WTC11 (cell line): ENCODE results near the gene TNK1. TPM values are rescaled to one million over a fixed set of nuclear protein-coding genes. Genes with fewer than 3 reads are reported as not detected.

ENCODE experiments used
- ATAC-seq: fragments of 200-7000 bp; cut with Tn5 transposase; 2 replicates; pipeline ENCODE4 v1.10.0; 2021; ENCODE audit warnings: mild to moderate bottlenecking, moderate library complexity
- CTCF ChIA-PET: fragments of 300-600 bp; sonication (Branson Sonifier 250); formaldehyde crosslinking; loops from one replicate; lab custom pipeline; 2021; ENCODE audit warnings: antibody characterized with exemption; lab: Charles Lee
- POLR2A ChIA-PET: fragments of 350-600 bp; sonication (Branson Sonifier 250); formaldehyde crosslinking; loops from one replicate; lab custom pipeline; 2021; ENCODE audit warnings: antibody characterized with exemption; lab: Charles Lee
- DNase-seq: peaks from one replicate; pipeline ENCODE4 v3.0.0; 2021; ENCODE audit warnings: low spot score
- H3K27ac Mint-ChIP-seq: 2 replicates; pipeline ENCODE4 v1.8.0; 2021; ENCODE audit warnings: mixed read lengths
- H3K27me3 Mint-ChIP-seq: 2 replicates; pipeline ENCODE4 v1.8.0; 2021; ENCODE audit warnings: low read depth, mild to moderate bottlenecking, moderate library complexity, mixed read lengths
- H3K36me3 Mint-ChIP-seq: 2 replicates; pipeline ENCODE4 v1.8.0; 2021; ENCODE audit warnings: mixed read lengths
- H3K4me1 Mint-ChIP-seq: 2 replicates; pipeline ENCODE4 v1.8.0; 2022; ENCODE audit warnings: mixed read lengths
- H3K4me3 Mint-ChIP-seq: 2 replicates; pipeline ENCODE4 v1.8.0; 2021; ENCODE audit warnings: mild to moderate bottlenecking, moderate library complexity, mixed read lengths
- H3K9me3 Mint-ChIP-seq: 2 replicates; pipeline ENCODE4 v1.8.0; 2021; ENCODE audit warnings: mixed read lengths
- AR ChIP-seq: fragments of 250-450 bp; sonication (Bioruptor Pico); IDR thresholded peaks from 2 replicates; pipeline ENCODE4 v1.9.0; 2021; ENCODE audit warnings: mild to moderate bottlenecking
- ARID4B ChIP-seq: sonication (generic); formaldehyde crosslinking; IDR thresholded peaks from 2 replicates; pipeline ENCODE4 v1.8.0; 2023; ENCODE audit warnings: missing genetic modification reagents, mild to moderate bottlenecking, borderline replicate concordance
- ATF3 ChIP-seq: sonication (generic); formaldehyde crosslinking; conservative IDR thresholded peaks from 2 replicates; pipeline ENCODE4 v1.8.1; 2022; ENCODE audit warnings: mild to moderate bottlenecking, missing genetic modification reagents
- CREM ChIP-seq: sonication (generic); formaldehyde crosslinking; IDR thresholded peaks from 2 replicates; pipeline ENCODE4 v1.8.1; 2022; ENCODE audit warnings: mild to moderate bottlenecking, missing genetic modification reagents, moderate library complexity
- E2F5 ChIP-seq: sonication (generic); formaldehyde crosslinking; IDR thresholded peaks from 2 replicates; pipeline ENCODE4 v1.8.1; 2022; ENCODE audit warnings: mild to moderate bottlenecking, moderate library complexity, missing genetic modification reagents
- FOXP1 ChIP-seq: sonication (generic); formaldehyde crosslinking; IDR thresholded peaks from 2 replicates; pipeline ENCODE4 v1.8.0; 2022; ENCODE audit warnings: missing genetic modification reagents, mild to moderate bottlenecking, moderate library complexity, borderline replicate concordance
- MAX ChIP-seq: sonication (generic); formaldehyde crosslinking; IDR thresholded peaks from 2 replicates; pipeline ENCODE4 v1.8.0; 2022; ENCODE audit warnings: mild to moderate bottlenecking, missing genetic modification reagents
- OVOL2 ChIP-seq: fragments of 250-450 bp; sonication (Bioruptor Pico); IDR thresholded peaks from 2 replicates; pipeline ENCODE4 v1.9.0; 2021; ENCODE audit warnings: mild to moderate bottlenecking, borderline replicate concordance
- ZNF138 ChIP-seq: sonication (generic); formaldehyde crosslinking; conservative IDR thresholded peaks from 2 replicates; pipeline ENCODE4 v1.8.1; 2022; ENCODE audit warnings: mild to moderate bottlenecking, moderate library complexity, missing genetic modification reagents
- ZNF532 ChIP-seq: fragments of 250-450 bp; sonication (Bioruptor Pico); IDR thresholded peaks from 2 replicates; pipeline ENCODE4 v1.9.0; 2021; ENCODE audit warnings: mild to moderate bottlenecking, borderline replicate concordance
- total RNA-seq: library from RNA; stranded (reverse); gene quantifications from 3 replicates; pipeline ENCODE4 v1.2.3, GENCODE V29; 2021

The TNK1 gene
- total RNA-seq, 1 experiment from 2014 or later, result 9.3 TPM

GRCh38 chr17:7393613-7394451, 12.9 kb downstream of the TNK1 start:
- POLR2A ChIA-PET, result interaction anchor here (0.8 to 2.1 kb wide), 6 partner anchors 10 to 43 kb away, joined by 3 to 10 read pairs (median 4); partner anchors contain the start of genes TMEM102 and TMEM256
- Mint-ChIP-seq H3K27ac (no peak overlapping the region), H3K4me1 (peaks cover 11% of the 10 kb centered on the region), H3K9me3 (no peaks in the 10 kb centered on the region), H3K36me3 (peaks cover 20% of the 10 kb centered on the region), H3K4me3 (peak overlapping the region; percentile 90), H3K27me3 (no peaks in the 10 kb centered on the region; the same call in 1 of the 2 replicates)
- peak; percentile 73 for DNase-seq
- peak; percentile 51 for ATAC-seq
- CTCF ChIA-PET, result interaction anchor here (0.6 to 4.1 kb wide), 35 partner anchors 9 to 323 kb away, joined by 3 to 59 read pairs (median 7); partner anchors contain the start of genes ACAP1, CHRNB1, FGF11 and NLGN2
- peak; percentile 47; the same call in 1 of the 2 replicates for TF ChIP-seq MAX (CRISPR knock-in tag)
- TF ChIP-seq ZNF532 (CRISPR knock-in tag), result no peak
- peak; percentile 74 for TF ChIP-seq FOXP1 (CRISPR knock-in tag)
- no peak for TF ChIP-seq ATF3
- 0 out of 2 replicates have a peak, but pooled peaks have one; percentile 15 for TF ChIP-seq ZNF138
- 0 out of 2 replicates have a peak, but pooled peaks have one; percentile 55 for TF ChIP-seq ARID4B (CRISPR knock-in tag)
- peak; percentile 24; the same call in 1 of the 2 replicates for TF ChIP-seq E2F5 (CRISPR knock-in tag)
- no peak for TF ChIP-seq AR (CRISPR knock-in tag)
- TF ChIP-seq OVOL2 (CRISPR knock-in tag), result no peak
- peak; percentile 28; the same call in 1 of the 2 replicates for TF ChIP-seq CREM
